Neuron (in vitro differentiated cells): ENCODE measurements around the gene RAB8B.

Source experiments
- H2AFZ ChIP-seq: one replicate; pipeline ENCODE4 v1.6.1; 2013; ENCODE audit warnings: low read depth, mild to moderate bottlenecking, inconsistent platforms, low read length, moderate library complexity
- H3K27me3 ChIP-seq: one replicate; pipeline ENCODE4 v1.6.1; 2013; ENCODE audit warnings: low read length; ENCODE audit not compliant: insufficient read depth
- H3K36me3 ChIP-seq: one replicate; pipeline ENCODE4 v1.6.1; 2013; ENCODE audit warnings: low read length; ENCODE audit not compliant: insufficient read depth
- H3K4me1 ChIP-seq: one replicate; pipeline ENCODE4 v1.6.1; 2013; ENCODE audit warnings: low read length; ENCODE audit not compliant: insufficient read depth
- H3K4me3 ChIP-seq: 2 replicates; pipeline ENCODE4 v1.5.1; 2013; ENCODE audit warnings: mild to moderate bottlenecking, low read length, moderate library complexity
- H3K9me3 ChIP-seq: one replicate; pipeline ENCODE4 v1.6.1; 2013; ENCODE audit warnings: low read length

RAB8B gene

DNA sequence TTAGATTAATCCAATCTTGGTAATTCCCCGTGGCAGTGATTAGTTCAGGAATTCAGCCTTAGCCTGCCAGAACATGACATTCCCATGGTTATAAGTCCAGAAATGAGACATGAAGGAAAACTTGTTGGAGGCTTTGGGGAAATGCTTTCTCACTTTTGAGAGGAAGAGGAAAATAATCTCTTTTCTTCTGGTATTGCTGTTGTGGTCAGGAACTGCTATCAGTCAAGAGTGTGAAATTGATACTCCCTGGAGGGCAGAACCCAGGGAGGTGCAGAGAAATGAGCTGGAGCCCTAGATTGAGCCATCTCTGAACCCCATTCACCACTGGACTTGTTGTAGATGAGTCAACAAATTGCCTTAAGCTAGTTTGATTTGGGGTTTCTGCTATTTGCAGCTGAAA lies 49.4 kb downstream of the RAB8B start:
- Histone ChIP-seq H3K27me3 (no peaks in the 10 kb centered on the region), H3K4me3 (no peak overlapping the region), H3K36me3 (no peaks in the 10 kb centered on the region), H2AFZ (no peak overlapping the region), H3K9me3 (peaks cover 4% of the 10 kb centered on the region), H3K4me1 (peaks cover 6% of the 10 kb centered on the region)

DNA sequence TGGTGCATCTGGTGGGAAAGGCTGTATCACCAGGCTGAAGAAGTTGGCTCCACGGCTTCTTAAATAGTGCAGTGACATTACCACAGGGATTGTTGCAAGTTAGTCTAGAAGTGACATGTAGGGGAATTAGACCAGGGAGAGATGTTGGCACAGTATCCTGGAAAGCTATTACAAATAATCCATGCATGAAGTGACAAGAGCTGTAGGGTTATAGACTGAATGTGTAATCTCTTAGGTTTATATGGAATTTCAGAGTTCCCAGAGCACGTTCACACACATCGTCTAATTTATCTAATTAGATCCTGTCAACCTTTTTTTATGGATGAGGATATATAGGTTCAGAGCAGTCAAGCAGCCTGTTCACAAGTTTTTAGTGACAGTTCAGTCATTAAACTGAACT lies 50.7 kb downstream of the RAB8B start:
- Histone ChIP-seq H3K4me3 (no peak overlapping the region), H3K9me3 (peaks cover 4% of the 10 kb centered on the region), H3K4me1 (peaks cover 16% of the 10 kb centered on the region), H3K27me3 (no peaks in the 10 kb centered on the region), H2AFZ (no peak overlapping the region), H3K36me3 (no peaks in the 10 kb centered on the region)

GRCh38 chr15:63241316-63241715 lies 51.9 kb downstream of the RAB8B start:
- H3K36me3 ChIP-seq, result peaks cover 4% of the 10 kb centered on the region
- H3K4me3 ChIP-seq, result no peak overlapping the region
- no peaks in the 10 kb centered on the region for H3K27me3 ChIP-seq
- no peak overlapping the region for H2AFZ ChIP-seq
- peaks cover 5% of the 10 kb centered on the region for H3K9me3 ChIP-seq
- peaks cover 16% of the 10 kb centered on the region for H3K4me1 ChIP-seq

DNA sequence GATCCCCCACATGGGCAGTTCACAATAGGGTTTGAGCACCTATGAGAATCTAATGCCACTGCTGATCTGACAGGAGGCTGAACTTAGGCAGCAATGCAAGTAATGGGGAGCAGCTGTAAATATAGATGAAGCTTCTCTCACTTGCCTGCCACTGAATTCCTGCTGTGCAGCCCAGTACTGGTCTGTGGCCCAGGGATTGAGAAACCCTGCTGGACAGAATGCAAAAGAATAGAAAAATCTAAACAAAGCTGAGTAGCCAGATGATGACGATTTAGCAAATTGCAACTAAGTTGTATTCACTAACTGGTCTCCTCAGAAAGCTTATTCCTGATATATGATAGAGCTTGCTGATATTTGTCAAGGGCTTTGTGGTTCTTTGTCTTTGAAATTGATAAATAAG lies 53.7 kb downstream of the RAB8B start:
- Histone ChIP-seq H3K4me3 (no peak overlapping the region), H3K27me3 (no peaks in the 10 kb centered on the region), H2AFZ (no peak overlapping the region), H3K4me1 (peaks cover 16% of the 10 kb centered on the region), H3K9me3 (peaks cover 8% of the 10 kb centered on the region), H3K36me3 (peaks cover 21% of the 10 kb centered on the region)

DNA sequence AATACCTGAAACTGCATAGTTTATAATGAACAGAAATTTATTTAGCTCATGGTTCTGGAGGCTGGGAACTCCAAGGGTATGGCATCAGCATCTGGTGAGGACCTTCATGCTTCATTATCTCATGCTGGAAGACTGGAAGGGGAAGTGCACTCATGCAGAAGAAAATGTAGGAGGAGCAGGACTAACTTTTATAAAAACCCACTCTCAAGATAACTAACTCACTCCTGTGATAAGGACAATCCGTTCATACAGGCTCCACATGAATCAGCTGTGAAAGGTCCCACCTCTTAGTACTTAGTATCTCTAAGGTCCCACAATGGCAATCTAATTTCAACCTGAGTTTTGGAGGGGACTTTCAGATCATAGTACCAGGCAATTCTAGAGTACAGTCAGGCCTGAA lies 54.4 kb downstream of the RAB8B start:
- no peaks in the 10 kb centered on the region for H3K27me3 ChIP-seq
- peaks cover 8% of the 10 kb centered on the region for H3K9me3 ChIP-seq
- H3K4me1 ChIP-seq, result peaks cover 16% of the 10 kb centered on the region
- H2AFZ ChIP-seq, result no peak overlapping the region
- H3K36me3 ChIP-seq, result peaks cover 25% of the 10 kb centered on the region
- no peak overlapping the region for H3K4me3 ChIP-seq

DNA sequence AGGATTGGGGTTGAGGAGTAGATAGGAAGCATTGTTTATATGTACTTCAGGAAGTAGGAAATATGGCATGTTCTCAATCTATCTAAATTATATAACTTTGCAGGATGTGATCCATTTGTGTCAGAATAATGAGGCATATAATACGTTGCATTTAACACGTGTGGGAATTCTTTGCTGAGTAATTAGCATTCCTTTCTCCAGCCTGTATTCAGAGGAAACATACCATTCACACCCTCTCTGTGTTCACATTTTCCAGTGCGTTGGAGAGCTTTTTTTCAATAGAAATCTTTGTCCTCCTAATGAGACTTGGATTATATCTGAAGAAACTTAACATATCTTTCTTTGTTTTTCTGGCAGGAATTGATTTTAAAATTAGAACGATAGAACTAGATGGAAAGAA lies 55.0 kb downstream of the RAB8B start:
- no peak overlapping the region for H3K4me3 ChIP-seq
- no peak overlapping the region for H2AFZ ChIP-seq
- H3K36me3 ChIP-seq, result peaks cover 30% of the 10 kb centered on the region
- H3K9me3 ChIP-seq, result peaks cover 8% of the 10 kb centered on the region
- no peaks in the 10 kb centered on the region for H3K27me3 ChIP-seq
- H3K4me1 ChIP-seq, result peaks cover 16% of the 10 kb centered on the region

DNA sequence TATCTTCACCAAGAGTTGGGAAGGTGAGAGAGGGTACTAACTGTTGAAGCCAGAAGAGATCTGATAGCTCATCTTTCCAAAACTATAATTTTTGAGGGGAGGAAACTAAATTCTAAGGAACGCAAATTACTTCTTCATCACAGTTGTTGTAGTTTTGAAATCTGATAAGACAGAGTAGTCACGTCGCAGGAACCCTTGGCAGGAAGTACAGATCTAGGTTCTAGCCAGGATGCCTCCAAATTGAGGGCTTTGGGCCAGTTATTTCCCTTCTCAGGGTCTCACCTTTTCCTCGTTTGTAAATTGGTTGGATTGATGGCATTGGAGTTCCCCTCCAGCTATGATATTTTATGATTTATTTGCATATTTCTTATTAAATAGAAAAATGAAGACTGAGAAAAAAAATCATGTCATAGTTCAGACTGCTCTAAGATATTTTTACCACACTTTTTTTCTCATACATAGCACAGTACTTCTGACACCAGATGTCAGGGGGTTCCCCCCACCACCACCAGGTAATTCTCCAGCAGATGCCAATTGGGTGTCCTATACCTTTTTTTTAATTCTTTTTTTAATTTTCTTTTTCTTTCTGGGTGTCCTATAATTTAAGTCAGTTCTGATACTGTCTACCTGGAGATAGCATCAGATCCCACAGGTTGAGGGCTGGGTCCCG lies 55.7 kb downstream of the RAB8B start:
- peaks cover 8% of the 10 kb centered on the region for H3K9me3 ChIP-seq
- H3K4me1 ChIP-seq, result peaks cover 16% of the 10 kb centered on the region
- peaks cover 34% of the 10 kb centered on the region for H3K36me3 ChIP-seq
- H2AFZ ChIP-seq, result no peak overlapping the region
- H3K27me3 ChIP-seq, result no peaks in the 10 kb centered on the region
- H3K4me3 ChIP-seq, result no peak overlapping the region

DNA sequence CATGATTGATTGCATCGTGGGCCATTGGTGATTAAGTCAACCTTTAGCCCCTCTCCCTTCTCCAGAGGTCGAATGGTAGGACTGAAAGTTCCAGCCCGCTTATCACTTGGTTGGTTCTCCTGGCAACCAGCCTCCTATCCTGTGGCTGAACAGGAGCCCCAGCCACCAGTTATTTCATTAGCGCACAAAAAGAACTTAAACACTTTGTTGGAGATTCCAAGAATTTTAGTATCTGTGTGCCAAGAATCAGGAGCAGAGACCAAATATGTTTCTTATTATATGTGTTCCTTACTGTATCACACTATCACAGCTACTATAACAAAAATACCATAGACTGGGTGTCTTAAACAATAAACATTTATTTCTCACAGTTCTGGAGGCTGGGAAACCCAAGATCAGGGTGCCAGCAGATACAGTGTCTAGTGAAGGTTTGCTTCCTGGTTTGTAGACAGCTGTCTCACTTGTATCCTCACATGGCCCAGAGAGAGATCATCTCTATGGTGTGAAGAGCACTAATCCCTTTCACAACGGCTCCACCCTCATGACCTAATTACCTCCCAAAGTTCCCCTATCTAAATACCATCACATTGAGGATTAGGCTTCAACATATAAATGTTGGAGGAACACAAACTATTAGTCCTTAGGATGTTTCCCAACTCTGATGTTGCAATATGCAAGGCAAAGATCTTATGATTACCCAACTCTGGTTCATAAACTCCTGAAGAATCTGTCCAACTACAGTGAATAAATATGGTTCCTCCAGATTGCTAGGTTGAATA lies 57.5 kb downstream of the RAB8B start:
- no peaks in the 10 kb centered on the region for H3K27me3 ChIP-seq
- peaks cover 14% of the 10 kb centered on the region for H3K4me1 ChIP-seq
- no peak overlapping the region for H3K4me3 ChIP-seq
- peaks cover 50% of the 10 kb centered on the region for H3K36me3 ChIP-seq
- H3K9me3 ChIP-seq, result peaks cover 8% of the 10 kb centered on the region
- no peak overlapping the region for H2AFZ ChIP-seq

DNA sequence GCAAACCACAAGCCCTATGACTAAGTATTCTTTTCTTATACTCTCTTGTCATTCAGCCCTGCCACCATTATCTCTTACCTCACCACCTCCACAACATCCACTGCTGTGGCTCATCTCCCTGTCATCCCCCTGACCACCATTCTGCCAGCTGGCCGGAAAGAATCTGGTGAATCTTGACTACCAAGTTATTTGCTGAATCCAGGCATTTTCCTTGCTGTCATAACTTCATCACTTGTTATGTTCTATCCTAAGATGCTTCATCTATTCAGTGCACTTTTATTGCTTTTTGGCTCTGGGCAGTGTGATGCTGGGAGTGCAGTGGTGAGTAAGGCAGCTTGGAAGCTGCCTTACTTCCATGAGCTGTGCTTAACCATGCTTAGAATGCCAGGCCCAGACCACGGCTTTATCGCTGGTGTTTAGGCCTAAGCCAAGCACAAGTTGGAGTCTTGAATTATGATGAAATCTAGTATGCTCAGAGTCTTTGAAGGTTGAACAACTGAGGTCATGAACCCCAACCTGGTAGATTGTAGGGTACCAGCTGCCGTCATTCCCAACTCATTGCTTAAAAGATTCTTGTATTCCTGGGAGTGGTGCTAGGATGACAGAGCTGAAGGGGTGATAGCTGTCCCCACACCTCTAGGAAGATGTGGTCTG lies 61.0 kb downstream of the RAB8B start:
- peaks cover 57% of the 10 kb centered on the region for H3K36me3 ChIP-seq
- no peak overlapping the region for H3K4me3 ChIP-seq
- no peak overlapping the region for H2AFZ ChIP-seq

GRCh38 chr15:63251701-63252100 lies 62.3 kb downstream of the RAB8B start:
- peaks cover 16% of the 10 kb centered on the region for H3K4me1 ChIP-seq
- H3K36me3 ChIP-seq, result peaks cover 49% of the 10 kb centered on the region
- no peaks in the 10 kb centered on the region for H3K27me3 ChIP-seq
- no peaks in the 10 kb centered on the region for H3K9me3 ChIP-seq
- no peak overlapping the region for H2AFZ ChIP-seq
- H3K4me3 ChIP-seq, result no peak overlapping the region

More for the DNA sequence above, 61.0 kb downstream of the RAB8B start:
- Histone ChIP-seq H3K9me3 (peaks cover 4% of the 10 kb centered on the region), H3K4me1 (peaks cover 7% of the 10 kb centered on the region), H3K27me3 (no peaks in the 10 kb centered on the region)

- H3K4me3 ChIP-seq, result no peak overlapping the region
- H3K4me1 ChIP-seq, result peaks cover 22% of the 10 kb centered on the region
- H2AFZ ChIP-seq, result no peak overlapping the region
- no peaks in the 10 kb centered on the region for H3K27me3 ChIP-seq
- no peaks in the 10 kb centered on the region for H3K9me3 ChIP-seq
- H3K36me3 ChIP-seq, result peaks cover 43% of the 10 kb centered on the region
These were observed 62.9 kb downstream of the RAB8B start for GRCh38 chr15:63252292-63252691.

GRCh38 chr15:63254991-63255390 lies 65.6 kb downstream of the RAB8B start:
- Histone ChIP-seq H3K4me3 (no peak overlapping the region), H3K4me1 (peaks cover 27% of the 10 kb centered on the region), H2AFZ (no peak overlapping the region), H3K9me3 (peaks cover 8% of the 10 kb centered on the region), H3K27me3 (no peaks in the 10 kb centered on the region), H3K36me3 (peaks cover 39% of the 10 kb centered on the region)

- peaks cover 27% of the 10 kb centered on the region for H3K4me1 ChIP-seq
- no peak overlapping the region for H2AFZ ChIP-seq
- peaks cover 39% of the 10 kb centered on the region for H3K36me3 ChIP-seq
- H3K4me3 ChIP-seq, result no peak overlapping the region
- no peaks in the 10 kb centered on the region for H3K27me3 ChIP-seq
- peaks cover 8% of the 10 kb centered on the region for H3K9me3 ChIP-seq
These were observed 66.1 kb downstream of the RAB8B start for GRCh38 chr15:63255489-63255990.
